Hematopoietic multipotent progenitor cell treated with erythropoietin and hydrocortisone succinate and interleukin-3 and kit ligand, for 17 days (in vitro differentiated cells): ENCODE data around the gene TEFM.
A peak's percentile ranks its signal among the peaks of the same experiment; 100 is the strongest.
"Not testable (repeated sequence)": the region's sequence is repeated elsewhere in the genome, so short reads cannot be mapped to it uniquely, and the experiment has no call there.

Experiments used
- DNase-seq: peaks from one replicate; pipeline ENCODE4 v3.0.0-alpha.2; 2015; ENCODE audit warnings: low spot score

The TEFM gene, protein sequence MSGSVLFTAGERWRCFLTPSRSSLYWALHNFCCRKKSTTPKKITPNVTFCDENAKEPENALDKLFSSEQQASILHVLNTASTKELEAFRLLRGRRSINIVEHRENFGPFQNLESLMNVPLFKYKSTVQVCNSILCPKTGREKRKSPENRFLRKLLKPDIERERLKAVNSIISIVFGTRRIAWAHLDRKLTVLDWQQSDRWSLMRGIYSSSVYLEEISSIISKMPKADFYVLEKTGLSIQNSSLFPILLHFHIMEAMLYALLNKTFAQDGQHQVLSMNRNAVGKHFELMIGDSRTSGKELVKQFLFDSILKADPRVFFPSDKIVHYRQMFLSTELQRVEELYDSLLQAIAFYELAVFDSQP

DNA sequence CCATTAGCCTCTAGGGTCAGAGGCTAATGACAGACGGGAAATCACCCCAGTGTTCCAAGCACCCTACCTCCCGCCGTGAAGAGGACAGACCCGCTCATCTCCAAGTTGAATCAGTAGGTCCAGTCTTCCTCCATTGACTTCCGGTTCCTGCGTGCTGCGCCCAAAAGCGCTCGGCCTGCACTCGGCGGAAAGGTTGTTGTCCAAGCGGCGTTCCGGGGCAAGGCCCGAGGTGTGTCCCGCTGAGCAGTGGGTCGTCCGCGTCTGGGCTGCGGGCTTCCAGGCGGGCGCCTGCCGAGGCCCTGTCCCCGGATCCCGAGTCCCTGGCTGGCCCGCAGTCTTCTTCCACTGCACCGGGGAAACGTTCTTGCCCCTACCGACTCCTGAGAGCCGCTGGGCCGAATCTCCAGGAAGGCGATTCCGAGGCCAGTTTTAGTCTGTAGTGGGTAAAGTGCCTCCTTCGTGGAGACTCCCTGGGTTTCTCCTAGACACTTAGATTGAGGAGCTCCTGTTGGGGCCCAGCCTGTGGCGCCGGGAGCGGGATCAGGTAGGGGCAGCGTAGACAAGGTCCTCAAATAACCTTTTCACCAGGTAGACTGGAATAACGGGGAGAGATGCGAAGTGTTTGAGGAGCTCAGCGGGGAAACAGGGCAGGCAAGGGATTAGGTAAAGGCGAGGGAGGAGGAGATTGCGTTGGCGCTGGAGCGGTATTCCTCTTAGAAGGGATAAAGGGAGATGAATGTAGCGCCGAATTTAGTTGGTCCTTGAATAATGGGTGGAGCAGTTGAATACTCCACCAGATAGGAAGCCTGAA is at the start of gene TEFM:
TSS of gene TEFM (minus strand) at position 138 of the 811 bp plus-strand sequence. CDS start at position 98, 40 bp downstream.
- peak; percentile 87 for DNase-seq

DNA sequence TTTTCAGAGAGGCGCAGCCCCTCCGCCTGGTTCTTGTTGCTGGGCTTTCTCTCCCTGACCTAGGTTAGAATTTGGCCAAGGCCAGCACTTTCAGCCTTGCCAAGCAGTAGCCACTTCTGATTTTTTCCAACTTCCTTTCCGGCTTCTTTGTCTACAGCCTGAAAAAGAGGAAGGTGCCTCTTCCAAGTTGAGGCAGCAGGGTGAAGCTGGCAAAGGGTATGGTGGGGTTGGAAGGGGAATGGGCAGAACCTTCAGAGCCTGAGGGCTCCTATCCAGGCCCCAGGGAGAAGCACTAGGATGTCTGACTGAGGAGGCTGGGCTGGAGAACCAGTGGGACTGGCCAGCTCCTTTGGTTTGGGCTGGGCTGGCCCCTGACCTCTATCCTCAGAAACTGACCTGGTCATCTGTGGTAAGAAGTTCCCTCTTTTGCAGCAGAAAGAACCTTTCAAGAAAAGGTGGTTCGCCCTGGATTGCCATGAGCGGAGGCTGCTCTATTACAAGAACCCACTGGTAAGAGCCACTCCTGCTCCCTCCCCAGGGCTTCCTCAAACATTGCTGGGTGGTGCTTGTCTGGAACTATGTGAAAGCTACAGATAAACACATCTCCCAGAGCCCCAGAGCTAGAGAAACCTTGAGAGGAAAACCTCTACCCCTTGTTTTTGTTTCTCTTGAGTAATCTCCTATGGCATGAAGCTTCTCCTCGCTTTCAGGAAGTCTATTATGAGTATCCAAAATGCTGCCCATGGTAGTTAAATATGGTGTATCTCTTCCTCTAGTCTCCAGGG is 48.2 kb upstream of the TEFM start:
- no peak for DNase-seq

DNA sequence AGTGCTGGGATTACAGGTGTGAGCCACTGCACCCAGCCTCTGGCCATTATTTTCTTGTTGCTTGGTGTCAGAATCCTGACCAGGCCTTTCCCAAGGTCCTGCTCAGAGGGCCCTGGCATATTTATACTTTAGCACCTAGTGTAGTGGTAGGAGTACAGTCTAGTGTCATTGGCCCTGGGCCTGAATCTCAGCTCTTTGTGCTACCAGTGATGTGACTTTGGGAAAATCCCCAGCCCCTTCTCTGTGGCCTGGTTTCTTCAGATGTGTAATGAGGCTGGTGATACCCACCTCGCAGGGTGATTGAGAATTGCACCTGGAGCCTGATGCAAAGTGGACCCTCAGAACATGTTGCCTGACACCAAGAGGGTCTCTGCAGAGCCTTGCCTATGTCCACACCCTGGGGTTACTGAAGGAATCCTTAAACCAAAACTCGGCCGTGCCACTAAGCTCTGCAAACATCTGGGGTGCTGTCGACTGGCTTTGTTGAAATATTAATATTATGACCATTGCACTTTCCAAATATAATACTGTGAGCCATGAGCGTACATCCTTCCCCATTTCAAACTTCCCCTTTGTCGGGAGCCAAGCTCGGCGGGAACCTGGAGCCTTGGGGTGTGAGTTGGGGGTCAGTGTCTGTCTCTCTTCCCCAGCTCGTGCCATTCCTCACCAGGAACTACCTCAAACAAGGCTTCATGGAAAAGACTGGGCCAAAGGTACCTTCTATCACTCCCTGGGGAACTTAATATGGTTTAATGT is 46.8 kb upstream of the TEFM start:
- no peak for DNase-seq

DNA sequence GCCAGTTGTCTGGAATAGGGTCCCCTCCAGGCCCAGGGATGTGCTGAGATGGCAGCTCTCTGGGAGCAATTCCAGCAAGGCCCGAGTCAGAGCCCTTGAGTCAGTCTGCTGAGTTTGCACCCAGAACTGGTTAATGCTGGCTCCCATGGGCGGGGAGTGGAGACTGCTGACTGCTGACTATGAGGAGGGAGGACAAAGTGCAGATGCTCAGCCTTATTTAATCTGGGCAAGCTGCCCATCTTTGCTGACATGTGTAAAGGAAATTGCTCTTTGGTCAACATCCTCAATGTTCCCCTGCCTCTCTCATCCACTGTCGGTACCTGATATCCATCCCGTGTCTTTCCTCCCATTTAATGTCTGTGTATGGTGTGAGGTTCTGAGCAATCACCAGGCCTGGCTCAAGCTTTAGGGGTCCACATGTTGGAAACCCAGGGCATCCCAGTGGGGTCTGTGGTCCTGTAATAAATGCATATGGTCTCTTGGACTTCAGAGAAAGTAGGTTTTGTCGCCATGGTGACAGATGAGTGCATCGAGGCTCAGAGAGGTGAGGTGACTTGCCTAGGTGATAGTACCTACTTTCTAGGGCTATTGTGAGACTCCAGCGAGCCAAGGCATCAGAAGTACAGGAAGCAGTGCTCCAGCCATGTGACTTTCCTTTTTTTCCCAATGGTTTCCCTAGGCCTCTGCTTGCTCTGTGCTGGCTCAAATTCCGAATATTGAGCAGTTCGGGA is 44.8 kb upstream of the TEFM start:
- no peak for DNase-seq

DNA sequence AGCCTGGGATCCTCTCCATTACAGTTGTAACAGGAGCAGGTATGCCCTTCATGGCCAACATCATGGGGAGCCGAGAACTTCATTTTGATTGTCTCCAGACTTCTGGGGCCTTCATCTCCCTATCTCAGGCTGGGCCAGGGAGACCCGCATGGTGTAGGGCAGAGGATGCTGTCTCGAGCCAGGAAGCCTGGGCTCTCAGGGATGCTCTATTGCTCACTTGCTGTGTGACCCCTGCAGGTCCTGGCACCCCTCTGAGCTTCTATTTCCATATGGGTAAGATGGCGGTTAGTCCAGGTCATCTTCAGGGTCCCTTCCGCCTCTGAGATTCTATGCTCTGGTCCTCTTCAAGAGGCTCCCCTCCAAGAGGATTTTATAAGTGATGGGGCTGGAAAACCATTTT is 44.2 kb upstream of the TEFM start:
- no peak for DNase-seq

DNA sequence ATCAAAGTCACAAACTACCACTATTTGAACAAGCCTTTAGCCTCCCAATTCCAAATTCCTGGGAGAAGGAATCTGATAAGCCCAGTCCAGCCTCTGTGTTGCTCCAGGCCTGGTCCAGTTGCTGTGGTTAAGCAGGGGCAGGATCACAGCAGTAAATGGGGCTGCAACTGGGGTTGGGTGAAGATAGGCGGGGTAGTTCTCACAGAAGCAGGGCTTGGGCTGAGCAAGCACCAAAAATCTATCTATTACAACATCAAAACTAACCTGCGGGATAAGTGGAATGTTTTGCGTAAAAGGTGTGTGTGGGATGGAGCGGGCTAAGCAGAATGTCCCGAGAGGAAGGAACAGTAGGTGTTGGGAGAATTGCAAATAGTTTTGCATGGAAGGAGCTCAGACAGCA is 41.8 kb upstream of the TEFM start:
- DNase-seq: no peak

DNA sequence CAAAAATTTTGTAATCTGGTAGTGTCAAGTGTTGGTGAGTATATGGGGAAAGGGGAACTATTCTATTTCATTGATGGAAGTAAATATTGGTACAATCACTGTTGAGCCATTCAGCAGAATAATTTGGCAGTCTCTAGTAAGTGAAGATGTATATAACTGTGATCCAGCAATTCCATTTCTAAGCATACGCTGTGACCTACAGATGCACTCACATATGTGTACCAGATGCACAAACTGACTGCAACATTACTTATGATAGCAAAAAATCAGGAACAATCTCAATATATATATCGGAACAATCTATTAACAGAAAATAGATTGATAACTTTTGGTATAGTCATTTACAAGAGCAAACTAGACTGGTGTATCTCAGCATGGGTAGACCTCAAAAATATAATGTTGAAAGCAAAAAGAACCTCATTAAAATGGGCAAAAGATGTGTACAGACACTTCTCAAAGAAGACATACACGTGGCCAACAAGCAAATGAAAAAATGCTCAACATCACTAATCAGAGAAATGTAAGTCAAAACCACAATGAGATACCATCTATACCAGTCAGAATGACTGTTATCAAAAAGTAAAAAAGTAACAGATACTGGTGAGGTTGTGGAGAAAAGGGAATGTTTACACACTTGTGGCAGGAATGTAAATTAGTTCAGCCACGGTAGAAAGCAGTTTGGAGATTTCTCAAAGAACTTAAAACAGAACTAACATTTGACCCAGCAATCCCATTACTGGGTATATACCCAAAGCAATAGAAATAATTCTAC is 36.5 kb upstream of the TEFM start:
- DNase-seq: no peak

DNA sequence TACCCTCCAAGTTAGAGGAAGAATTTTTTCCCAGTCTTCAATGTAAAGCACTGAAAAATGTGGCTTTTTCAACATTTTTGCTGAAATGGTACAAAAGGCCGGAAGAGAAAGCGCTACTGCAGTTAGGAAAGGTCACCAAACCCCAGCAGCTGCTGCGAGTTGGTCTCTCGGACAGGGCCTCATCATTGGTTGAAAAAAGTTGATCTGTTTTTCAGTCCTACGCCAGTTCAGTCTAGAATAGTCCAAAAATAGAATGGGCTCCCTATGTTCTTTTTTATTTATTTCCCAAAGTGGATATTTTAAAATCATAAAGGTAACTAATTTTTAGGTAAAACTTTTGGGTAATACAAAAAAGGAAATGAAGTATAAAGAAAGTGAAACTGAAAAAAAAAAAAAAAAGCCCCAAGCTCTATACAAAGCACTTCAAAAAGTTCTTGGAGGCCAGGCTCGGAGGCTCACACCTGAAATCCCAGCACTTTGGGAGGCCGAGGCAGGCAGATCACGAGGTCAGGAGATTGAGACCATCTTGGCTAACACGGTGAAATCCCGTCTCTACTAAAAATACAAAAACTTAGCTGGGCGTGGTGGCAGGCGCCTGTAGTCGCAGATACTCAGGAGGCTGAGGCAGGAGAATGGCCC is 33.1 kb upstream of the TEFM start:
- DNase-seq: no peak

DNA sequence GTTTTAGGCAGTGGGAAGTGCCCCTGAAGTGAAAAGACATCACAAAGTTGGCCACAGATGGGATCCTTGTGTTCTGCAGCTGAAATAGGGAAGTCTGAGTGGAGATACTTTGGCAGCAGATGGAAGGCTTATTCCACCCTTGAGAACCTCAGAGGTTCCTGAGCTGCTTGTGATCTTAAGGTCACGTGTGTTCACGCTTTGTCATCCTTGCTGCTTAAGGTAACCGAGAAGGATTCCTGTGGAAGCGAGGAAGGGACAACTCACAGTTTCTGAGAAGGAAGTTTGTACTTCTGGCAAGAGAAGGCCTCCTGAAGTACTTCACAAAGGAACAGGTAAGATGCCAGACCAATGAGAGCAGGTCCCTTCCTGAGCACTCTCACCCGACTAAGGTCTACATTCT is 27.9 kb upstream of the TEFM start:
- no peak for DNase-seq

DNA sequence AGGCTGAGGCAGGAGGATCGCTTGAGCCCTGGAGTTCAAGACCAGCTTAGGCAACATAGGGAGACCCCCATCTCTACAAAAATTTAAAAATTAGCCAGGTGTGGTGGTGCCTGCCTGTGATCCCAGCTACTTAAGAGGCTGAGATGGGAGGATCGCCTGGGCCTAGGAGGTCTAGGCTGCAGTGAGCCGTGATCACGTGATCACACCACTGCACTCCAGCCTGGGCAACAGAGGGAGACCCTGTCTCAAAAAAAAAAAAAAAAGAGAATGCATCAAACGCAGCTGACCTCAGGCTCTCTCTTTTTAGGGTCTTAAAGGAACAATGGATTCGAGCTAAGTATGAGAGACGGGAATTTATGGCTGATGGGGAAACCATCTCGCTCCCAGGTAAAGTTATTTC is 25.5 kb upstream of the TEFM start:
- DNase-seq: not testable (repeated sequence)

DNA sequence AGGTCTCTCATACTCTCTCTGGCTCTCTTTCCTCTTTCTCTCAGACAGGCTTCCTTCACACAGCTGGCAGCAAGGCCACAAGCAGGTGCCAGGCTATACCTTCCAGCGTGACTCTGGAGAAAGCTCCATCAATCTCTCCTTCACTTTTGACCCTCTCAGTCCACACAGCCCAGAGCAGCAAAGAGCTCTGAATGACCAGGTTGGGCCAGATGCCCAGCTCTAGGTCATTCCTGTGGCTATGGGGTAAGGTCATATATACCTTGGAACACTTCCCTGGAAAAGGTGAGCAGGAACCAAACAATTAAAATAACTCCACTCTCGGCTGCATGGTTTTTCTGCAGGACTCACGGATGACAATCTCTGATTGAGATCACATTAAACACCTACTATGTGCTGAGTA is 24.5 kb upstream of the TEFM start:
- no peak for DNase-seq

DNA sequence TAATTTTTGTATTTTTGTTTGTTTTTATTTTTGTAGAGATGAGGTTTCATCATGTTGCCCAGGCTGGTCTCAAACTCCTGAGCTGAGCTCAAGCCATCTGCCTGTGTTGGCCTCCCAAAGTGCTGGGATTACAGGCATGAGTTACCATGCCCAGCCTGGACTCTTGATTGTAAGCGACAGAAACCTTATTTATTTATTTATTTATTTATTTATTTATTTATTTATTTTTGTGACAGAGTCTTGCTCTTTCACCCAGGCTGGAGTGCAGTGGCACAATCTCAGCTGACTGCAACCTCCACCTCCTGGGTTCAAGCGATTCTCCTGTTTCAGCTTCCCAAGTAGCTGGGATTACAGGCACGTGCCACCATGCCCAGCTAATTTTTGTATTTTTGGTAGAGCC is 23.8 kb upstream of the TEFM start:
- not testable (repeated sequence) for DNase-seq

DNA sequence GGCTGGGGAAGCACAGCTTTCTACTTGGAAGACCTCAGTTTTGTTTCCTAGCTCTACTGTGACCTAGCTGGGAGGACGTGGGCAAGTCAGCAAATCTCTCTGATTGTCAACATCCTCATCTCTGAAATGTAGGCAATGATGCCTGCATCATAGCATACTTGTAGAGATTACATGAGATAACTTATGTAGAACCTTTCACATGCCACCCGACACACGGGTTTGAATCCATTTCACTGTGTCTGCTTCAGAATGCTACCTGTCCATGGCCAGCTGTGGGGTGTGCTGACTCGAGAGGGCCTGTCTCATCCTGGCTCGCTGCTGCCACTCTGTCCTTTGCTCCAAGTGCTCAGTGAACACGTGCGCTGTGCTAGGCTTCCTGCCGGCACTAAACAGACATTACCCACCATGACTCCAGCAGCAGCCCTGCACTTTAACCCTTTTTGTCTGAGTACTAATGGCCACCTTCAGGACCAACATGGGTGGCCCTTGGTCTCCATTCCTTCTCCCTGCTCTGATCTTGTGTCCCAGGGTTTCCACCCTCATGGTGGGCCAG is 23.1 kb upstream of the TEFM start:
- DNase-seq: no peak

DNA sequence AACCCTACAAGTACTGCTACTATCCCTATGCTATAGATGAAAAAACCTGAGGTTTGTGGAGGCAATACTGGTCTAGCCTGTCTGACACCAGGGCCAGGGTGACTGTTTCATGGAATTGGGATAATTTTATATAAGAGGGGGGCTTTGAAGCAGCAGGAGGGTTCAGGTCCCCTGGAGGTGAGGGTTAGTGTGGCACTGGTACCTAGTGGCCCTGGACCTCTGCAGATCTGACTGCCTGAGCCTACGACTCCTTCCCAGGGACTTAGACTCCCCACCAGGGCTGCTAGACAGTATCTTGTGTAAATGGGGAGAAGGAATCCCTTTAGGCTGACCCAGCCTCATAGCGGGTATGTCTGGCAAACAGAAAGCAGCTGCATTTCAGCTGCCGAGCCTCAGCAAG is 22.5 kb upstream of the TEFM start:
- DNase-seq: no peak

DNA sequence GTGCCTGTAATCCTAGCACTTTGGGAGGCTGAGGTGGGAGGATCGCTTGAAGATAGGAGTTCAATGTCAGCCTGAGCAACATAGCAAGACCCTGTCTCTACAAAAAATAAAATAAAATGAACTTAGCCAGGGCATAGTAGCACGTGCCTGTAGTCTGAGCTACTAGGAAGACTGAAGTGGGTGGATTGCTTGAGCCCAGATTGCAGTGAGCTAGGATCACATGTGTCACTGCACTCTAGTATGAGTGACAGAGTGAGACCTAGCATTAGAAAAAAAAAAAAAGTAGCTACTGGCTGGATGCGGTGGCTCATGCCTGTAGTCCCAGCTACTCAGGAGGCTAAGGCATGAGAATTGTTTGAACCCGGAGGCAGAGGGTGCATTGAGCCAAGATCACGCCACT is 21.7 kb upstream of the TEFM start:
- no peak for DNase-seq

DNA sequence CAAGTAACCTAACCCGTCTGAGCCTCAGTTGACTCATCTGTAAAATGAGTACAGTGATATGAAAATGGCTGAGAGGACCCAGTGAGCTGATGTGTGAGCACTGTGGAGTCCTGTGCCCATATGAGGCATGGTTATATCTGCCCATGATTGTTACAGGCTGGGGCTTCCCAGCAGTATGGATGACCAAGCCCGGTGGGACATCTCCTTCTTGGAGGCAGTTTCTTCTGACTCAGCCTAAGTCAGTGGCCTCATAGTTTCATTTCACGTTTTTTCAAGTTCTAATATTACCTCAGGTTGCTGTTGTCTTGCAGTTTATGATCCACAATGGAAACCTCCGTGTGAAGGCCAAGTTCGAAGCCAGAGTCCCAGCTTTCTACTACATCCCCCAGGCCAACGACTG is 20.5 kb upstream of the TEFM start:
- no peak for DNase-seq

DNA sequence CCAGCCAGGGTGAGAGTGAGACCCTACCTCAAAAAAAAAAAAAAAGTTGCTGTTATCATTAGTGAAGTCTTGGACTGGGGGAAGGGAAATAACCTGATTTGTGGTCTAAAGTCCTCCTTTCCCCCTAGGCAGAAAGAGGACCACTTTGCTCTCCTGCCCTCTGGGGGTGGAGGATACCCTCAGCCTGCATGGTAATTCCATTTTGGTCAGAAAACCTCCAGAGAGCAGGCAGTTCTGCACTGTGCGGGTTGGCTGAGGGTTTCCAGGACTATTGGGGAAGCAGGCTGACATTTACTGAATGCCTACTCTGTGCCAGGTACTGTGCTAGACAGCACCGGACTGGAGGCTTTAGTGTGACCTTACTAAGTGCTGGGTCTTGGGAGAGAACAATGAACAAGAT is 18.3 kb upstream of the TEFM start:
- DNase-seq: no peak

DNA sequence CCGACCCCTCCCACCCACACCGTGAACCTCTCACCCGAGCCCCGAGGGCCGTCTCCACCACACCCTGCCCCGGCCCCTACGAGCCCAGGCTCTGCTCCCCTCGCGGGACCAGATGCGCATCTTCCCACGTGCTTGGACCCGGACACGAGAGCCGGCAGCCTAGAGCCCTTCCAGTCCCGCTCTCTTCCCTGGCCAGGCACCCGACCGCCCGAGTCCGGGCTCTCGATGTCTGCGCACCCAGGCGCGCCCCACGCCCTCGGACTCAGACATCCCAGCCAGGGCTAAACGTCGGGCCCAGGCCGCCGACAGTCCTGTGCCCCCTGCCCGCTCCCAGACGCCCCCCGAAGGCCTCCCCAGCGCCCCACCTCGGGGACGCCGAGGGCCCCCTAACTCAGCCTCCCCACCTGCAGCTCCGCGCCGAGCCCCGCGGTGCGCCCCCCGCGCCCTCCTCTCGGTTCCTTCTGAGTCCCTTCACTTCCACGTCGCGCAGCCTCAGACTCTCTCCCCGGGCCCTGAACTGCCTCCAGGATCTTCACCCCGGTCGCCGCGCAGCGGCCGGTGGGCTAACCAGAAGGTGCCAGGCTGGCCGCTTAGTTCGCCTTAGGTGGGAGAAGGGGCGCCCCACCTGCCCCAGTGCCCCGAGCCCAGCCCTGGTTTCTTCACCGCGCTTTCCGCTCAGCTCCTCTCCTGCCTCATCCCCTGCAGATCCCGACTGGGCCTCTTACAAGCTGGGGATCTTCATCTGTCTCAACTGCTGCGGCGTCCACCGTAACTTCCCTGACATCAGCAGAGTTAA is 16.4 kb upstream of the TEFM start:
- DNase-seq: no peak
